Mammary epithelial cell (primary cell): Measurements from ENCODE around the gene MAPKAPK3.

Experiments
- CTCF ChIP-seq, 2 donors: IDR thresholded peaks in 1 of 2; conservative IDR thresholded peaks in 1 of 2; 2 replicates each; pipeline ENCODE4 v1.5.1; 2011 to 2012; ENCODE audit warnings: inconsistent platforms in 2 of 2, low read length in 2 of 2, mild to moderate bottlenecking in 2 of 2, control low read depth in 1 of 2, low read depth in 1 of 2; ENCODE audit not compliant: insufficient read depth in 1 of 2; ENCODE audit errors: extremely low read depth in 1 of 2
- EZH2 ChIP-seq: IDR thresholded peaks from 2 replicates; pipeline ENCODE4 v1.6.1; 2012; ENCODE audit warnings: low read length, inconsistent platforms, borderline replicate concordance

- TF ChIP-seq CTCF (conservative IDR thresholded peaks at IDR 0.05 in 1 of 2, IDR thresholded peaks at IDR 0.05 in 1 of 2; ENCODE audit: extremely low read depth in 1 of 2, insufficient read depth in 1 of 2, low read depth in 1 of 2, low read length in 2 of 2), result no peak
- TF ChIP-seq EZH2, result no peak
Observed at GRCh38 chr3:50637011-50637410, 20.1 kb downstream of the MAPKAPK3 start.
